Smooth muscle cell (in vitro differentiated cells): ENCODE results near the gene COLEC12. TPM values are rescaled to one million over a fixed set of nuclear protein-coding genes. Genes with fewer than 3 reads are reported as not detected.
A peak's percentile ranks its signal among the peaks of the same experiment; 100 is the strongest.

ENCODE experiments used
- DNase-seq: peaks from one replicate; lab custom pipeline; 2025; ENCODE audit not compliant: unreplicated experiment; lab: John Stamatoyannopoulos, UW
- H2AFZ ChIP-seq: fragments of 200-600 bp; sonication (generic); 2 replicates; pipeline ENCODE4 v1.6.0; 2016; ENCODE audit warnings: antibody characterized with exemption, low read depth, mild to moderate bottlenecking
- H3F3A ChIP-seq: fragments of 200-600 bp; sonication (generic); 2 replicates; pipeline ENCODE4 v1.6.0; 2017; ENCODE audit warnings: antibody characterized with exemption, low read depth
- H3K27ac ChIP-seq: fragments of 200-600 bp; sonication (generic); 2 replicates; pipeline ENCODE4 v1.5.1; 2016; ENCODE audit warnings: low read depth, mild to moderate bottlenecking
- H3K27me3 ChIP-seq: fragments of 200-600 bp; sonication (generic); 2 replicates; pipeline ENCODE4 v1.6.1; 2016; ENCODE audit warnings: low read depth, mild to moderate bottlenecking
- H3K36me3 ChIP-seq: fragments of 200-600 bp; sonication (generic); 2 replicates; pipeline ENCODE4 v1.5.1; 2016; ENCODE audit warnings: low read depth
- H3K4me1 ChIP-seq: fragments of 200-600 bp; sonication (generic); 2 replicates; pipeline ENCODE4 v1.5.1; 2016; ENCODE audit warnings: low read depth
- H3K4me2 ChIP-seq: fragments of 200-600 bp; sonication (generic); 2 replicates; pipeline ENCODE4 v1.6.0; 2016; ENCODE audit warnings: mild to moderate bottlenecking
- H3K4me3 ChIP-seq: fragments of 200-600 bp; sonication (generic); 2 replicates; pipeline ENCODE4 v1.5.1; 2016; ENCODE audit warnings: mild to moderate bottlenecking
- H3K79me2 ChIP-seq: fragments of 200-600 bp; sonication (generic); 2 replicates; pipeline ENCODE4 v1.6.0; 2016; ENCODE audit warnings: low read depth, mild to moderate bottlenecking
- H3K9ac ChIP-seq: fragments of 200-600 bp; sonication (generic); 2 replicates; pipeline ENCODE4 v1.6.0; 2016; ENCODE audit warnings: low read depth
- H3K9me3 ChIP-seq: fragments of 200-600 bp; sonication (generic); replicated peaks from 2 replicates; pipeline ENCODE4 v1.5.1; 2016; ENCODE audit warnings: low read depth
- H4K20me1 ChIP-seq: fragments of 200-600 bp; sonication (generic); 2 replicates; pipeline ENCODE4 v1.6.0; 2016; ENCODE audit warnings: low read depth
- WGBS: methylation state at CpG from one replicate; pipeline ENCODE4 v1.1.7; 2016; ENCODE audit warnings: low lambda C conversion rate; 5-methylcytosine and 5-hydroxymethylcytosine counted together
- polyA plus RNA-seq: library from polyadenylated mRNA; unstranded; fragments of >200 nt; fragmentation: Nextera tagmentation; extraction: Ambion mirVana; gene quantifications from 2 replicates; pipeline ENCODE4 v1.2.1, GENCODE V29; 2016
- total RNA-seq: library from RNA; depleted of rRNA; stranded (reverse); fragments of >200 nt; gene quantifications from 2 replicates; pipeline ENCODE4 v1.2.3, GENCODE V29; 2014
- TF ChIP-seq, protein P1 (sequence below): fragments of 200-600 bp; sonication (generic); IDR thresholded peaks from 2 replicates; pipeline ENCODE4 v1.5.1; 2017; ENCODE audit warnings: borderline replicate concordance, mild to moderate bottlenecking, antibody characterized with exemption; ENCODE audit not compliant: insufficient read depth, poor library complexity, severe bottlenecking

COLEC12 gene
- total and polyA plus RNA-seq, 2 experiments from 2014 or later, result 10.8 to 13.7 TPM

DNA sequence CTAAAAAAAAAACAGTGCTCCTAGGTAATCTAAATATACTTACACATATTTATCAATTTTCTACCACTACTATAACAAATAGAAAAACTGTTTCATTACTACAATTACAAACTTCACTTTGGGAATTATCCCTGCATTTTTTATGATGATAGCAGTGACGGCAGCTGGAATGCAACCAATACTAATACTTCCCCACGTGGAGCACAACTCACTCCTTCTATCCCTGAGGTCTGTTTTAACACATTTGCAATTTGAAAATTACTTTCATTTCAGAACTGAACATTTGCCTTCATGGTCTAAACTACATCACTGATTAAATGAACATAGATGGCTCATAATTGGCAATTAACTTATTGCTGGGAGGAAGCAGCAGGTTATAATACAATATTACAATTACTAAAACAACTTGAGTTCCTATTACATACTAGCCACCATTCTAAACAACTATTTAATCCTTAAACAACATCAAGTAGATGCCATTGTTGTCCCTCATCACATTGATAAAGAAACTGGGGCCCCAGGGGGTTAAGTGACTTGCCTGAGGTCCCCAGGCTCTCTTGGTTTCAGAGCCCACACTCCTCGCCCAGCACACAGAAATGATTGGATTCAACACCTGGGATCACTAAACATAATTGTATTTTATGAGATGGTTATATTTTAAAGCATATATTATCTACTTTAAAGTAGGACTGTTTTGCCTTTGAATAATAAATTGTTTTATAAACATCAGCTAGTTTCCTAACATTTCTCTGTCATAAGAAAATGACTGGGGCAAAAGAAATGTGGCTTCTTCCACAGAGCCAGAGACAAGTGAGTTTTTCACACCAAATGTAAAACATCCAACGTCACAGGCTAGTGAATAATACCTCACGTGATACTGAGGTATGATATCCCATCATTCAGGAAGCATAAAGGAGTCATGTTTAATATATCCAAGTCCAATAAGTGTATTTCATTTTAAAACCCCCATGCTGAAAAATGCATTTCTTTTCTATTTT, 6.2 kb downstream of the COLEC12 start:
- Histone ChIP-seq H3K4me3 (no peak overlapping the region), H3K36me3 (no peaks in the 10 kb centered on the region), H2AFZ (no peak overlapping the region), H3F3A (peaks cover 3% of the 10 kb centered on the region), H3K4me2 (peak overlapping the region; percentile 31), H3K79me2 (peaks cover 30% of the 10 kb centered on the region), H3K4me1 (peaks cover 7% of the 10 kb centered on the region), H3K27me3 (peaks cover 5% of the 10 kb centered on the region), H4K20me1 (peaks cover 6% of the 10 kb centered on the region), H3K27ac (no peak overlapping the region), H3K9ac (no peak overlapping the region), H3K9me3 (no peaks in the 10 kb centered on the region)
- DNase-seq, result no peak
- 64% methylated on average over 5 of the region's 5 CpGs for WGBS
- TF ChIP-seq, protein P1, sequence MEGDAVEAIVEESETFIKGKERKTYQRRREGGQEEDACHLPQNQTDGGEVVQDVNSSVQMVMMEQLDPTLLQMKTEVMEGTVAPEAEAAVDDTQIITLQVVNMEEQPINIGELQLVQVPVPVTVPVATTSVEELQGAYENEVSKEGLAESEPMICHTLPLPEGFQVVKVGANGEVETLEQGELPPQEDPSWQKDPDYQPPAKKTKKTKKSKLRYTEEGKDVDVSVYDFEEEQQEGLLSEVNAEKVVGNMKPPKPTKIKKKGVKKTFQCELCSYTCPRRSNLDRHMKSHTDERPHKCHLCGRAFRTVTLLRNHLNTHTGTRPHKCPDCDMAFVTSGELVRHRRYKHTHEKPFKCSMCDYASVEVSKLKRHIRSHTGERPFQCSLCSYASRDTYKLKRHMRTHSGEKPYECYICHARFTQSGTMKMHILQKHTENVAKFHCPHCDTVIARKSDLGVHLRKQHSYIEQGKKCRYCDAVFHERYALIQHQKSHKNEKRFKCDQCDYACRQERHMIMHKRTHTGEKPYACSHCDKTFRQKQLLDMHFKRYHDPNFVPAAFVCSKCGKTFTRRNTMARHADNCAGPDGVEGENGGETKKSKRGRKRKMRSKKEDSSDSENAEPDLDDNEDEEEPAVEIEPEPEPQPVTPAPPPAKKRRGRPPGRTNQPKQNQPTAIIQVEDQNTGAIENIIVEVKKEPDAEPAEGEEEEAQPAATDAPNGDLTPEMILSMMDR, result no peak

DNA sequence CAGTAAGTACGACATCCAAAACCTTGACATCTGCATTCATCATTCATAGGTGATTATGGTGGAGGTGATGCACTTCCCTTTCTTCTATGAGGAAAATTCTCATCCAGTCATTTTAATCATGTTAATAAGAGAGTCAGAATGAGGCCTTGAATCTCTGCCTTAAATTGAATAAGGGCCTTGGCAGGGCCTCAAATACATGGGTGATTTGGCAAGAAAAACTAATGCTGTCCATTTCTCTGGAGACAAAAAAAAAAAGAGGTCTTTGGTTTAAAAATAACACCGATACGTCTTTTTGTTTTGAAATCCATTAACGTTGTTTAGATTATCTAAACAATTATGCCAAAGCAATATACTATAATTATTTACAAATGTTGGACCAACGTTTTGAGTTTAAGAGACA, 8.1 kb downstream of the COLEC12 start:
- H3F3A ChIP-seq, result no peaks in the 10 kb centered on the region

DNA sequence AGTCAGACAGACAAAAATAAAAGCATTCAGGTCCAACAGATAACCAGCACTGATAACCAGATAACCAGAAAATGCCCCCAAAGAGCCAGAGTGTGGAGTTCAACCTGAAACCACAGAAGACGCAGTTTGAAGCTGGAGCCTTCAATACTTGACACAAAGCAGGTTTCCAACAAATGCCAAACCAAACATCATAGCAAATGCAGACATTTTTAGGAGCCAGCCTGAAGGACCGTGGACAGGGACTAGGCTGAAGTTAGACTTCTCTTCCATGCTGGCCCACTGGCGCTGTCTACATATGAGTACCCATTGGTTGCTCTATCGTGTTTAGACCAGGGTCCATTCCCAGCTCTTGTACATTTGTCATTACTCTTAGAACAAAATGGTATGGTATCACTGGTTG, 9.9 kb downstream of the COLEC12 start:
- 74% methylated on average over 4 of the region's 4 CpGs for WGBS

More for the DNA sequence above, 8.1 kb downstream of the COLEC12 start:
- no peak overlapping the region for H3K4me2 ChIP-seq
- H3K27ac ChIP-seq, result no peak overlapping the region
- 68% methylated on average over 5 of the region's 5 CpGs for WGBS
- no peak overlapping the region for H3K4me3 ChIP-seq
- H3K9me3 ChIP-seq, result no peaks in the 10 kb centered on the region
- H3K79me2 ChIP-seq, result peaks cover 36% of the 10 kb centered on the region
- no peaks in the 10 kb centered on the region for H3K36me3 ChIP-seq
- H2AFZ ChIP-seq, result no peak overlapping the region
- TF ChIP-seq, protein P1, result no peak
- H3K9ac ChIP-seq, result no peak overlapping the region
- peaks cover 7% of the 10 kb centered on the region for H3K4me1 ChIP-seq
- DNase-seq, result no peak
- H3K27me3 ChIP-seq, result peaks cover 5% of the 10 kb centered on the region
- no peaks in the 10 kb centered on the region for H4K20me1 ChIP-seq

More for the DNA sequence above, 9.9 kb downstream of the COLEC12 start:
- Histone ChIP-seq H3K27me3 (peaks cover 5% of the 10 kb centered on the region), H4K20me1 (no peaks in the 10 kb centered on the region), H3K9me3 (no peaks in the 10 kb centered on the region), H2AFZ (no peak overlapping the region), H3K27ac (no peak overlapping the region), H3K79me2 (peaks cover 34% of the 10 kb centered on the region), H3K4me2 (no peak overlapping the region), H3K4me1 (peaks cover 7% of the 10 kb centered on the region), H3F3A (peaks cover 3% of the 10 kb centered on the region), H3K4me3 (no peak overlapping the region), H3K36me3 (no peaks in the 10 kb centered on the region), H3K9ac (peak overlapping the region; percentile 35)
- TF ChIP-seq, protein P1, result no peak
- DNase-seq, result no peak
